HepG2 (cell line): Measurements from ENCODE around the gene KIF2C. TPM values are rescaled to one million over a fixed set of nuclear protein-coding genes. Genes with fewer than 3 reads are reported as not detected.

ENCODE experiments used
- ATAC-seq: fragments of 200-7000 bp; cut with Tn5 transposase; 3 replicates; pipeline ENCODE4 v1.9.1; 2020; ENCODE audit warnings: mild to moderate bottlenecking, moderate library complexity
- BruUV-seq: library from RNA; stranded (reverse); fragments of 400-500 nt; replicated peaks from 2 replicates; lab custom pipeline; 2021; lab: Mats Ljungman, UMichigan
- CTCF ChIA-PET: fragments of 300-600 bp; formaldehyde crosslinking; extraction: SDS; loops from one replicate; lab custom pipeline; 2021; ENCODE audit warnings: low total read pairs, inconsistent platforms, low intra/inter-chr PET ratio; lab: Yijun Ruan, JAX
- POLR2A ChIA-PET: fragments of 350-600 bp; sonication (Branson Sonifier 250); formaldehyde crosslinking; loops from one replicate; lab custom pipeline; 2020; ENCODE audit warnings: antibody characterized with exemption, inconsistent platforms; lab: Yijun Ruan, JAX
- DNase-seq: peaks from one replicate; pipeline ENCODE4 v3.0.0-alpha.2; 2015; ENCODE audit warnings: low spot score
- FAIRE-seq: peaks from 3 replicates; lab custom pipeline; 2011; peaks lifted over from hg19 to GRCh38; lab: Jason Lieb, UNC
- H2AFZ ChIP-seq: one replicate; pipeline ENCODE4 v1.6.1; 2011; ENCODE audit warnings: low read length, inconsistent platforms
- H3K27ac ChIP-seq: fragments of 300-600 bp; 3 replicates; pipeline ENCODE4 v1.8.0; 2011; ENCODE audit warnings: mixed run types, mild to moderate bottlenecking, mixed read lengths, low read length, inconsistent platforms; ENCODE audit not compliant: insufficient read depth; ENCODE audit errors: extremely low read length
- H3K27me3 ChIP-seq, 2 experiments: fragments of 200-600 bp in 1 of 2; 2 replicates in 1 of 2; 3 replicates in 1 of 2; pipeline versions ENCODE4 v1.6.0 to v1.8.0; 2011; ENCODE audit warnings: low read length in 2 of 2, mild to moderate bottlenecking in 2 of 2, moderate library complexity in 2 of 2, inconsistent platforms in 1 of 2; ENCODE audit not compliant: insufficient read depth in 2 of 2, control insufficient read depth in 1 of 2
- H3K36me3 ChIP-seq, 2 experiments: fragments of 200-600 bp in 1 of 2; replicated peaks in 1 of 2; 2 replicates in 1 of 2; 3 replicates in 1 of 2; pipeline versions ENCODE4 v1.5.1 to v1.8.0; 2011; ENCODE audit warnings: low read length in 2 of 2, inconsistent platforms in 1 of 2; ENCODE audit not compliant: insufficient read depth in 2 of 2, control insufficient read depth in 1 of 2
- H3K4me1 ChIP-seq: 2 replicates; pipeline ENCODE4 v1.5.1; 2012; ENCODE audit warnings: low read length, inconsistent platforms; ENCODE audit not compliant: insufficient read depth
- H3K4me2 ChIP-seq: 2 replicates; pipeline ENCODE4 v1.6.0; 2011; ENCODE audit warnings: low read depth, low read length, inconsistent platforms
- H3K4me3 ChIP-seq, 3 experiments: fragments of 200-600 bp in 1 of 3; sonication (generic), shearing (Covaris generic) in 1 of 3; replicated peaks in 1 of 3; 2 replicates each; pipeline ENCODE4 v1.5.1; 2011 to 2016; ENCODE audit warnings: low read length in 3 of 3, inconsistent platforms in 2 of 3, low read depth in 2 of 3, mild to moderate bottlenecking in 2 of 3, control low read depth in 1 of 3, mixed read lengths in 1 of 3; ENCODE audit not compliant: insufficient read depth in 1 of 3
- H3K79me2 ChIP-seq: one replicate; pipeline ENCODE4 v1.6.1; 2011; ENCODE audit warnings: low read length, inconsistent platforms; ENCODE audit not compliant: insufficient read depth
- H3K9ac ChIP-seq: 2 replicates; pipeline ENCODE4 v1.6.0; 2011; ENCODE audit warnings: mild to moderate bottlenecking, low read depth, low read length, inconsistent platforms; ENCODE audit not compliant: insufficient read depth
- H3K9me3 ChIP-seq: 2 replicates; pipeline ENCODE4 v1.5.1; 2012; ENCODE audit warnings: mild to moderate bottlenecking, low read length
- H4K20me1 ChIP-seq: 2 replicates; pipeline ENCODE4 v1.6.0; 2011; ENCODE audit warnings: inconsistent platforms, mild to moderate bottlenecking, low read length, moderate library complexity; ENCODE audit not compliant: insufficient read depth
- AFF4 ChIP-seq: sonication (generic); formaldehyde crosslinking; IDR thresholded peaks from 2 replicates; pipeline ENCODE4 v1.4.0; 2020; ENCODE audit warnings: missing genetic modification reagents
- CENPBD1 ChIP-seq: sonication (generic); formaldehyde crosslinking; IDR thresholded peaks from 2 replicates; pipeline ENCODE4 v1.8.0; 2022; ENCODE audit warnings: missing genetic modification reagents, low read depth, mild to moderate bottlenecking, borderline replicate concordance
- GFI1 ChIP-seq: sonication (generic); formaldehyde crosslinking; IDR thresholded peaks from 2 replicates; pipeline ENCODE4 v1.5.0; 2020; ENCODE audit warnings: missing genetic modification reagents, mild to moderate bottlenecking, borderline replicate concordance
- HDAC1 ChIP-seq: sonication (generic); formaldehyde crosslinking; IDR thresholded peaks from 2 replicates; pipeline ENCODE4 v1.5.1; 2020; ENCODE audit warnings: mild to moderate bottlenecking, missing genetic modification reagents
- HIC2 ChIP-seq: sonication (generic); formaldehyde crosslinking; IDR thresholded peaks from 2 replicates; pipeline ENCODE4 v1.9.0; 2022; ENCODE audit warnings: low read depth, missing genetic modification reagents
- HOXD1 ChIP-seq: sonication (generic); formaldehyde crosslinking; IDR thresholded peaks from 2 replicates; pipeline ENCODE4 v1.5.0; 2020; ENCODE audit warnings: missing genetic modification reagents
- MYNN ChIP-seq: sonication (generic); formaldehyde crosslinking; IDR thresholded peaks from 2 replicates; pipeline ENCODE4 v1.4.0; 2020; ENCODE audit warnings: mild to moderate bottlenecking, low read depth, missing genetic modification reagents
- RXRB ChIP-seq: IDR thresholded peaks from 2 replicates; pipeline ENCODE4 v1.6.1; 2016; ENCODE audit warnings: borderline replicate concordance, missing genetic modification reagents, missing compliant biosample characterization
- SIX1 ChIP-seq: sonication (generic); formaldehyde crosslinking; IDR thresholded peaks from 2 replicates; pipeline ENCODE4 v1.4.0; 2020; ENCODE audit warnings: missing genetic modification reagents, borderline replicate concordance
- TEAD3 ChIP-seq: optimal IDR thresholded peaks from 2 replicates; pipeline ENCODE3; 2016; ENCODE audit warnings: borderline replicate concordance
- TOPORS ChIP-seq: sonication (generic); formaldehyde crosslinking; IDR thresholded peaks from 2 replicates; pipeline ENCODE4 v1.8.0; 2023; ENCODE audit warnings: mild to moderate bottlenecking, missing genetic modification reagents
- ZNF12 ChIP-seq: sonication (generic); formaldehyde crosslinking; IDR thresholded peaks from 2 replicates; pipeline ENCODE4 v1.5.0; 2020; ENCODE audit warnings: missing genetic modification reagents
- ZNF549 ChIP-seq: sonication (generic); formaldehyde crosslinking; IDR thresholded peaks from 2 replicates; pipeline ENCODE4 v1.5.0; 2020; ENCODE audit warnings: missing genetic modification reagents
- ZNF572 ChIP-seq: sonication (generic); formaldehyde crosslinking; IDR thresholded peaks from 2 replicates; pipeline ENCODE4 v1.5.1; 2020; ENCODE audit warnings: mild to moderate bottlenecking, missing genetic modification reagents
- ZNF614 ChIP-seq: IDR thresholded peaks from 2 replicates; pipeline ENCODE4 v1.6.1; 2018; ENCODE audit warnings: missing biosample characterization, missing genetic modification reagents, inconsistent platforms, borderline replicate concordance
- WGBS: methylation state at CpG from one replicate; pipeline ENCODE4 v1.1.6; 2017; ENCODE audit warnings: low lambda C conversion rate; 5-methylcytosine and 5-hydroxymethylcytosine counted together
- in situ Hi-C: cut with HindIII; loops from 2 replicates; pipeline ENCODE4 v1.10.0; 2017; ENCODE audit warnings: low pct_unique_long_range_greater_than_20kb; ENCODE audit not compliant: extremely low pct_ligation_motif_present
- intact Hi-C: fragments of 100-400 bp; cut with micrococcal nuclease; formaldehyde crosslinking; loops from one replicate; pipeline ENCODE4 v1.10.0; 2022; ENCODE audit not compliant: unreplicated experiment
- polyA plus RNA-seq, 8 experiments: library from polyadenylated mRNA; depleted of rRNA in 3 of 8; stranded (reverse) in 7 of 8; unstranded in 1 of 8; fragments of >200 nt; fragmentation: Illumina TruSeq in 4 of 8; extraction: Trizol in 4 of 8; gene quantifications; 2 replicates each; pipeline versions ENCODE4 v1.2.1 to v1.2.3, GENCODE V29; 2011 to 2016; ENCODE audit warnings: low read depth in 4 of 8, missing spikeins in 1 of 8, mixed read lengths in 1 of 8; ENCODE audit not compliant: insufficient read depth in 1 of 8
- total RNA-seq, 5 experiments: library from RNA; depleted of rRNA; stranded (reverse); fragments of >200 nt; fragmentation: Illumina TruSeq; extraction: Trizol; gene quantifications; 2 replicates each; pipeline ENCODE4 v1.2.3, GENCODE V29; 2016; ENCODE audit warnings: low read depth in 1 of 5

KIF2C gene
- total and polyA plus RNA-seq, 2 of the 13 experiments (the other 11 are each of a cell fraction or from before 2014, with no cell fraction given): 29.7 to 53.7 TPM

GRCh38 chr1:44717653-44718052, 22.0 kb upstream of the KIF2C start:
- H3K4me3 ChIP-seq: no peak overlapping the region
- H3K9me3 ChIP-seq: no peaks in the 10 kb centered on the region
- no peak overlapping the region for H2AFZ ChIP-seq
- intact Hi-C loops: no loop called here
- no peak overlapping the region for H3K27ac ChIP-seq
- DNase-seq (no peak), ATAC-seq (no peak), FAIRE-seq (no peak)
- ChIA-PET POLR2A (interaction anchor here (1.2 to 1.3 kb wide), 2 partner anchors 9 to 622 kb away, joined by 3 read pairs; partner anchors contain the start of genes MUTYH and TOE1), CTCF (interaction anchor here (1.2 kb wide), 1 partner anchor 12 kb away, joined by 3 read pairs; no protein-coding TSS in a partner anchor)
- 23% methylated on average over 1 of the region's 1 CpG for WGBS
- H3K9ac ChIP-seq: no peak overlapping the region
- H4K20me1 ChIP-seq: no peaks in the 10 kb centered on the region
- TF ChIP-seq TOPORS (CRISPR knock-in tag): no peak
- TF ChIP-seq HIC2 (CRISPR knock-in tag): no peak
- no peak for TF ChIP-seq CENPBD1 (CRISPR knock-in tag)
- TF ChIP-seq ZNF549: no peak
- TF ChIP-seq SIX1: no peak
- no peak for TF ChIP-seq HDAC1 (CRISPR knock-in tag)
- no peak for TF ChIP-seq AFF4 (CRISPR knock-in tag)
- no peak for TF ChIP-seq HOXD1 (CRISPR knock-in tag)
- no peak for TF ChIP-seq RXRB (CRISPR knock-in tag)
- TF ChIP-seq MYNN: no peak
- TF ChIP-seq GFI1 (CRISPR knock-in tag): no peak
- no peak for TF ChIP-seq TEAD3 (CRISPR knock-in tag)
- no peak for TF ChIP-seq ZNF12 (CRISPR knock-in tag)
- no peak for TF ChIP-seq ZNF614 (CRISPR knock-in tag)
- no peak for TF ChIP-seq ZNF572 (CRISPR knock-in tag)
- no peaks in the 10 kb centered on the region for H3K79me2 ChIP-seq
- H3K4me1 ChIP-seq: peaks cover 56% of the 10 kb centered on the region
- BruUV-seq: no TSS peak
- H3K36me3 ChIP-seq: no peaks in the 10 kb centered on the region
- 0 out of 5 replicates have a peak, but pooled peaks cover 0 to 12% of the 10 kb centered on the region in 2 experiments for H3K27me3 ChIP-seq
- H3K4me2 ChIP-seq: no peak overlapping the region
- in situ Hi-C loops: no loop called here
